ENCODE measurements around the gene ITIH1.

GRCh38 chr3:52822363-52822762 is 45.0 kb downstream of the ITIH1 start:
- no peak for TF ChIP-seq POLR2AphosphoS5 (IDR thresholded peaks at IDR 0.05)
- no peak for TF ChIP-seq CTCF (IDR thresholded peaks at IDR 0.05; ENCODE audit: poor library complexity, severe bottlenecking)
- no peak for TF ChIP-seq EZH2 (IDR thresholded peaks at IDR 0.05; ENCODE audit: borderline replicate concordance, insufficient read depth, low read length, poor library complexity, severe bottlenecking)
- TF ChIP-seq SMC3 (conservative IDR thresholded peaks at IDR 0.05; ENCODE audit: poor library complexity), result no peak
